GM19099 (cell line): ENCODE measurements around the gene CBX1.
A peak's percentile ranks its signal among the peaks of the same experiment; 100 is the strongest.

Experiments used
- POLR2A ChIP-seq: IDR thresholded peaks from 3 replicates; pipeline ENCODE4 v1.6.1; 2011; ENCODE audit warnings: low read depth; ENCODE audit not compliant: insufficient read length; ENCODE audit errors: extremely low read depth

CBX1 gene

DNA sequence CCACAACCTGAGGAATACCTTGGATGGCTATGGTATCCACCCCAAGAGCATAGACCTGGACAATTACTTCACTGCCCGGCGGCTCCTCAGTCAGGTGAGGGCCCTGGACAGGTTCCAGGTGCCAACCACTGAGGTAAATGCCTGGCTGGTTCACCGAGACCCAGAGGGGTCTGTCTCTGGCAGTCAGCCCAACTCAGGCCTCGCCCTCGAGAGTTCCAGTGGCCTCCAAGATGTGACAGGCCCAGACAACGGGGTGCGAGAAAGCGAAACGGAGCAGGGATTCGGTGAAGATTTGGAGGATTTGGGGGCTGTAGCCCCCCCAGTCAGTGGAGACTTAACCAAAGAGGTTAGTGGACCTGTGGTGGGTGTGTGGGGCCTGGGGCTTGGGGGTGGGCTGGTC is 50.0 kb downstream of the CBX1 start:
- no peak for TF ChIP-seq POLR2A

DNA sequence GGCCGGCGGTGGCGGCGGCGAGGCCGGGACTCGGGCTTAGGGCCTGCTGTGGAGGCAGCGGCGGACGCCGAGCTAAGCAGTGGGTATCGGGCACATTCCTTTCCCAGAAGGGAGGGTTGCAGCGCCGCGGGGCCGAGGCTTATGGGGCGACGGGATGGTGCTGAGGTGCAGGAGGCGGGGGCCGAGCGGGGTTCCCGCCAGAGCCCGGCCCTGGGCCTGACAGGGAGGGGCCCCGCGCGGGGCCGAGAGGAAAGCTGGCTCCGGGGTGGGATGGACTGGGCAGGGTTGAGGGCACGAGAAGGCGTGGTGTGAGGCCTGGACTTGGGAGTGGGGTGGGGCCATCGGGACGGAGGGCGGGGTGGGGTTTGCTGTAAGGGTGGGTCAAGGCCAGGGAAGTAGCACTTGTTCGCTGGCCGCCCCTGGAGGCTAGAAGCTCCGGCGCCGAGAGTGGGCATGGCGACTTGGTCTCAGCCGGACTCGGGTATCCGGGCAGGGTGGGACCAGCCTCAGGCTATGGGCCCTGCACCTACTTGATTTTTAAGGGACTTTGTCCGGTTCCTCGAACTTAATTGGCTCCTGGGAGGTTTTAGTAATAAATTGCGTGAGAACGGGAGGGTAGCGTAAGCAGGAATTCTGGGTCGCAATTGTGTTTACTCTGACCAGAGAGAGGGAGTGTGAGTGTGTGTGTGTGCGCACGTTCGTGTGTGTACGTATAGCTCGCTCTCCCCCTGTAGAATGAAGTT is 52.7 kb downstream of the CBX1 start:
- peak; percentile 84 for TF ChIP-seq POLR2A

DNA sequence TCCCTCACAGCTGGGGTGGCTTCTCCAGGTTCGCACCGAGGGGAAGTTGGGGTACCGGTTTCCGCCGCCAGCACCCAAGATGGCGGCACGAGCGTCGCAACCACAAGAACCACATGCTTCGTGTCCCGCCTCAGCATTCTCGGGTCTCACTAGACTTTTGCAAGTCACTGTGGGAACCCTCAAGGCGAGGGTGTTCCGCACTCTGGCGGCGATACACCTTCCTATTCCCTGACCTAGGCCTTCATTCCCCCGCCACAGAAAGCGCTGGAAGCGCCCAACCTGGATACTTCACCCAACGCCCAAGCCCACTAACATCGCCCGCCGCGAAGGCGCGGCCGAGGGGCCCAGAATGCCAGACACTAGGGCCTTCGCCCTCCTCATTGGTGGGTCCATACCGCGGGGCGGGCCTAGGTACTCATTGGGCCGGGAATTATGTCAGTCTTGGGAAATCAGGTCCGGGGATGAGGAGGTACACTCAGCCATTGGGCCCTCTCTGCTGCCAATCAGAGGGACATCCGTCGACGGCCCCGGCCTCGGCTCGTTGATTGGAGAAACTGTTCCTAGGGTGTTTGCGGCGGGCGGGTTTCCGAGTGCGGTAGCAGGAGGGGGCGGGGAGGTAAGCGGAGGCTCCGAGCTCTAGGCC is 53.4 kb downstream of the CBX1 start, which contains the start of gene NFE2L1:
Gene NFE2L1 (plus strand): TSS at position 619 of the 643 bp plus-strand sequence. CDS start 2,760 bp downstream, outside the sequence.
- peak; percentile 93 for TF ChIP-seq POLR2A

DNA sequence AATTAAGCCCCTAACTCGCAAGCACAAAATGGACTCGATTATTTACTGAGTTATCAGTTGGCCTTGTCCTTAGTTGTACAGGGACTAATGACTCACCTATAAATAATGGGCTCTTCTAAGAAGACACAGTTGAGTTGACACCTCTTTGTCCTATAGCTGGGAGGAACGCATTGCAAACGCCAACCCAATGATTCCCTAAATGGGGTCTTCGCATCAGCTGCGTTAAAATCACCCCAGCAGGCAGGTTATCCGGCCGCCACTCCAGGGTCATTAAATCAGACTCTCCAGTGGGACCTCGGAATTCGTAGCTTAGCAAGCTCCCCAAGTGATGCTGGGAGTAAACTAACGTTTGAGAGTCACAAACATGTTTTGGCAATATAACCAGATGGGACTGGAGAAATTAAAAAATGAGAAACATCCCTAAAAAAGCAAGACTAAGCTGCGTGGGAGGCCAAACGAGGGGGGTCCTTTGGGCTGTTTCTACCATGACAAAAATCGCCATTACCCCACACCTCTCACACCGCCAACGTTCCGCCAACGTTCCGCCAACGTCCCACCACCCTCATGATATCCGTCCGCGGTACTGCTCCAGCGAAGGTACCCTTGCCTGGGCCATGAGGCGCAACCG is 54.1 kb downstream of the CBX1 start:
- no peak for TF ChIP-seq POLR2A

DNA sequence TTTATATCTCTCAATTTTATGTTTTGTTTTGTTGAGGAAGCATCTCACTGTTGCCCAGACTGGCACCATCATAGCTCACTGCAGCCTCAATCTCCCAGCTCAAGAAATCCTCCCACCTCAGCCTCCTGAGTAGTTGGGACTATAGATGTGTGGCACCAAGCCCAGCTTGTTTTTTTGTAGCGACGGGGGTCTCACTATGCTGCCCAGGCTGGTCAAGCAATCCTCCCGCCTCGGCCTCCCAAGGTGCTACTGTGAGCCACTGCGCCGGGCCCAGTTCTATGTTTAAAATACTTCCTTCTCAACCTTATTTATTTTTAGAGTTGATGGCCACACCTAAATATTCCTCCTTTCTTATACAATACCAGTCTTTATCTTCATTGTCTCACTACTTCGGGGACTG is 55.0 kb downstream of the CBX1 start:
- TF ChIP-seq POLR2A: no peak

DNA sequence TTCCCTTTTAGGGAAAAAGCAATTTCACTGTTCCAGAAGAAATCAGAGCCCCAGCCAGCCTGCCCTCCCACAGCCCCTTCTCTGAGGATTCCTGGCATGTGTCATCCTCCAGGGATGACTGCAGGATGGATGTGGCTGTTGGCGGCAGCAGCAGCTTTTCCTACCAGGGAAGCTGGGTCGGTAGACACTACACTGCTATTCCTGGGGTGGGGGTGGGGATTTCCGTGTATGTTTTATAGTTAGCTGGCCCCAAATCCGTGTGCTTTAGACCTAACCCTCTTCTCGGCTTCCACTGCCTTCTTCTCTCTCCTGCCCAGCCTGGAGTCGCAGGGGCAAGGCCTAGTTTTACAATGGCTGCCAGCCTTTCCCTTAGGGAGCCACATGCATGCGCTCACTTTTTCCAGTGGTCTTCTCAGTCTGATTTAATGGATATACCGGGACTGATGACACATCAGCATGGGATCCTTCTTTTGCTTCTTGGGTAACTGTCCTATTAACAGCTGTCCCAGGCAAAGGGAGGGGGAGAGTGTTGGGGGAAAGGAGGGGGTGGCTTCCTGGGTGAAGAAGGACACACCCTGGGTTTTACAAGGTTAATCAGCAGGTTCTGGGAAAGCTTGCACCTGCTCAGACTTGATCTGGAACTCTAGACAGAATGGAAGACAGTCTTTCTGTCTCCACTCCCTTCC is 55.8 kb downstream of the CBX1 start:
- TF ChIP-seq POLR2A: no peak

DNA sequence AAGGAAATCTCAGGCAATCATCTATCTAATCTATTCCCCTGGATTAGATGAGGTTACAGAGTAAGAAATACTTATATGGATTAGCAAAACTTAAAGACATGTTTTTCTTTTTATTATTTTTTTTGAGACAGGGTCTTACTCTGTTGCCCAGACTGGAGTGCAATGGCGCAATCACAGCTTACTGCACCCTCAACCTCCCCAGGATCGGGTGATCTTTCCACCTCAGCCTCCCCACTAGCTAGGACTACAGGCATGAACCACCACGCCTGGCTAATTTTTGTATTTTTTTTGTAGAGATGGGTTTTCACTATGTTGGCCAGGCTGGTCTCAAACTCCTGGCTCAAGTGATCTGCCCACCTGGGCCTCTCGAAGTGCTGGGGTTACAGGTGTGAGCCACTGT is 56.4 kb downstream of the CBX1 start:
- TF ChIP-seq POLR2A: no peak

DNA sequence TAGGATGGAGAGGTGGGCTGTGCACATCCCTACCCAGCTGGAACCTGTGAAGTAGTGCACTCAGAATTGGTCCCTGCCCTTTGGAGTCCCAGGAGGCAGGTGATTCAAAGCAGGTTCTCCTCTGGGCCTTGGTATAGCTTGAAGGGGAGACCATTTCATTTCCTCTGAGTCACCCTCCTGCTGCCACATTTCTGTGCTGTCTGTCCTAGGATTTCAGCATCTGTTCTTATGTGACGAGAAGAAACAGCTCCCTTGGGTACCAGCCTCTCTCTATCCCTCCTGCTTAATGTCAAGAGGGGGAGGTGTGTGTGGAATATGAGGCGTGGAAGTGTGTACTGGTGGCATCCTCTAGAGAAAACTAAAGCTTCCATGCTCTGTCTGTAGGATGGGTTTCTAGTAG is 58.1 kb downstream of the CBX1 start:
- no peak for TF ChIP-seq POLR2A

DNA sequence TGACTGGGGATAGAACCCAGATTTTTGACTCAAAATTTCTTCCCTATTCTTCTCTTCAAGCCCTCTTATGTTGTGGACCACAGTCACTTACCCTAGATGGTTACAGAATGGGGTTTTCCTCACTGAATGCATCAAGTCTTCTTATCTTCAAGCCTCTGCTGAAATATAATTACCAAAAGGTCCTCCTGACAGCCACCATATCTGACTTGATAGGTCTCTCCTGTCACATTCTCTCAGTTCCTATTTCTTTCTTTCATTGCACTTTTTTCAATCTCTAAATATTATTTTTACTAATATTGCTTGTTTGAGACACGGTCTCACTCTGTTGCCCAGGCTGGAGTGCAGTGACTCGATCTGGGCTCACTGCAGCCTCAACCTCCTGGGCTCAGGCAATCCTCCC is 62.6 kb downstream of the CBX1 start:
- TF ChIP-seq POLR2A: no peak

DNA sequence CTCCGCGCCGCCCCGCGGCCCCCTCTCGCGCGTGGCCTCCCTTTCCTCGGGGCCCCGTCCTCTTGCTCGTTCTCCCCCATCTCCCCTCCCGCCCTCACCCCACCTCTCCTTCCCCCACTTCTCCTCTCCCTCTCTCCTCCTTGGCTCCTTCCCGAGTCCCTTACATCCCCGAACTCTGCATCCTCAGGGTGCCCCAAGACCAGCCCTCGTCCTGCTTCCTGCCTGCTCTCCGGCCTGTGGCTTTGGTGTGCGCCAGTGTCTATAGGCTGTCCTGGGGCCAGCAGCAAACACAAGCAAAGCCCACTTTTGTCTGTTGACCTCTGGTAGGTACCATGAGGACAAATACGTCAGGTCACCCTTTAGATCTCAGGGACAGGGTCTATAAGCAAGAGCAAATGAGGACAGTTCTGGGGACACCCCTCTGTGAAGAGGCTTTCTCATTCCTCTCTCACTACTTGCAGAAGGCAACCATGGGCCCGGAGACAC is 63.4 kb downstream of the CBX1 start:
- TF ChIP-seq POLR2A: no peak

DNA sequence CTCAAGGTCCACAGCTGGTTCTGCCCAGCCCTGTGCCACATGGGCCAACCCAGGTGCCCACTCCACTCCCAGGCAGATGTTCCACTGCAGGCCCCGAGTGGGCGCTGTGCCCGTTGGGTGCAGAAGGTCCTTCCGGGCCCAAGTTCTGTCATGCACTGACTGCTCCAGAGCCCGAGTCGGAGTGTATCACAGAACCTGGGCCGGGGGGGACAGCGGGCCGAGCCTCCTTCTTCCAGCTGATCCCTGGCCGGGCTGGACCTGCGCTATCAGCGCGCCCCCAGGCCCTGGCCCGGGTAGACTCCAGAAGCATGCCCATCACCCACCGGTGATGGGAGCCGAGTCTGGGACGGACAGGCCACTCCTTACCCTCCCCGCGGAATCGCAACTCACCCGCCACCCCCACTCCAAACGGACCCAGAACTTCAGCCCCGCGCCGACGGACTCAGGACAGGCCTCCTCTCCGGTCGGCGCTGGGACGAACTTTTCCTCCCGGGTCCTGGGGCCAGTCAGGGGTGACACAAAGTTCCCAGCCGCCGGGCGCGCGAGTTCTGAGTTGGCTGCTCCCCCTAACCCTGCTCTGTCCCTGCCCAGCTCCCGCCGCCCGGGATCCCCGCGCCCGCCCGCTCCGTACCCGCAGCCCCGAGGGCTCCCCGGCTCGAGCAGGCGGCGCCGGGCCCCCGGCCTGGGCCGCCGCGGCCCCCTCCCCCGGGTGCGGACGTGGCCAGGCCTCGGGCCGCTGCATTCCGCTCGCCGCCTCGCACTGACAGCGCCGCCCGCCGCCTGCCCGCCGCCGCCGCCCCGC is 64.0 kb downstream of the CBX1 start, which contains the start of gene COPZ2:
Gene COPZ2 (minus strand): TSS at position 762 of the 802 bp plus-strand sequence. CDS start 20 bp downstream, at position 742.
- peak; percentile 20 for TF ChIP-seq POLR2A

DNA sequence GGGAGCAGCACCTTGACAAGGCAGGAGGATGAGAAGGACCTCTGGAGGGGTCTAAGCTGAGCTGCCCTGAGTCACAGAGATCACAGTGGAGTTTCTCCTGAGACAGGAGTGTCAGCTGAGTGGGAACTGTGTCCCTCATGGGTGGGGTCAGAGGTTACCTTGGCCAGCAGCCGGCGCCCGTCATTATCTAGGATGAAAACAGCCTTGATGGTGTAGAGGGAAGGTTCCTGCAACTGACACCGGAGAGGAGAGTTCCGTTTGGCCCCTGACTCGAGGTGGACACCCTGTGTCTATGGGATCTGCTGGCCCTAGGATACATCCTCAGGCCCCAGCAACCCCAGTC is 64.6 kb downstream of the CBX1 start:
- no peak for TF ChIP-seq POLR2A

DNA sequence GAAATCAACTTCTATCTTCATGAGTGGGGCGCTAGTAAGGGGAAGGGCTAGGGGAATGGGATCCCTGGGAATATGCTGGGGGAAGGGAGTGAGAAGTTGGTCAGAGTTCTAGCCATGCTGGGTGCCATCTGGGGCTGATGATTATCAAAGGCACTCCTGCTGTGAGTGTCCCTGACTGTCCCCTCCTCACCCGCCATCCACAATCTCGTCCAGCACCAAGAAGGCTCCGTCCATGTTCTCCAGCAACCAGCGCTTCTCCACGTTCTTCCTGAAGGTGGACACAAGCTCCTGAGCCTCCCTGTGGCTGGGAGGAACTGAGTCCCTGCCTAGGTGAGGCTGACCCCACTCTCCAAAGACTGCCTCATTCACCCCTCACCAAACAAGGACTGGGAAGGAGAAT is 69.3 kb downstream of the CBX1 start:
- no peak for TF ChIP-seq POLR2A

DNA sequence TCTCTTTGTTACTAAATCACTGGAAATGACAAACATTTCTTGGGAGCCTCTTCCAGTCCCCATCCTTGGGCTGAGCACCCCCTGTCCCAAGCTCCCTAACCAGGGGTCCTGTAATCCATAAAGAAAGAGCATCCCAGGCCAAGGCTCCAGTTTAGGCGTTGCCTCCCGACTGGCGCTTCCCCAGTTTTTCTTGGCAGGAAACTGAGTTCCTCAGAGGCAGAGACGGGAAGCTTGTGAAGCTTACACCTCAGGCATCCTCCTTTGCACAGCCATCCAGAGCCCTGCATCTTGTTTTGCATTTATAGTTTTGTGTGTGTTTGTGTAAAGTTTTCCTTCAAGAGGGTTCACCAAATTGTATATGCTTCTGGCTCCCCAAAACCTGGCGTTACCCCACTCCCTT is 70.7 kb downstream of the CBX1 start:
- TF ChIP-seq POLR2A: no peak

DNA sequence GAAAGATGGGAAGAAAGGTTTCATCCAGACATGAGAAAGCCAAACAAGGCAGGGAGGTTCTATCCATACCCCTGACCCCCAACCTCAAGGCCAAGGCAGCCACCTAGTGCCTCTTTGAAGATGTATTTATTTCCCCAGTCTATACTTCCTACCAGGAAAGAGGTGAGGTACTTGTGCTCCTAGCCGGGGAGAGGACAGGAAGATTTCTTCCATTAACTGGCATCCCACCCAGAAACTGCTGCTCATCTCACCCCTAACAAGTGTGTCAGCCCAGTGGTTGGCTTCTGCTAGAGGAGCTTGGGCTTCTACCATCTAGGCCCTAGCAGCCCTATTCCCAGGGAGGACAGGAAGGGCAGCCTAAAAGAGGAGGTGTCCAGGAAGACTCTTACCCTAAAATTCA is 72.5 kb downstream of the CBX1 start:
- no peak for TF ChIP-seq POLR2A

DNA sequence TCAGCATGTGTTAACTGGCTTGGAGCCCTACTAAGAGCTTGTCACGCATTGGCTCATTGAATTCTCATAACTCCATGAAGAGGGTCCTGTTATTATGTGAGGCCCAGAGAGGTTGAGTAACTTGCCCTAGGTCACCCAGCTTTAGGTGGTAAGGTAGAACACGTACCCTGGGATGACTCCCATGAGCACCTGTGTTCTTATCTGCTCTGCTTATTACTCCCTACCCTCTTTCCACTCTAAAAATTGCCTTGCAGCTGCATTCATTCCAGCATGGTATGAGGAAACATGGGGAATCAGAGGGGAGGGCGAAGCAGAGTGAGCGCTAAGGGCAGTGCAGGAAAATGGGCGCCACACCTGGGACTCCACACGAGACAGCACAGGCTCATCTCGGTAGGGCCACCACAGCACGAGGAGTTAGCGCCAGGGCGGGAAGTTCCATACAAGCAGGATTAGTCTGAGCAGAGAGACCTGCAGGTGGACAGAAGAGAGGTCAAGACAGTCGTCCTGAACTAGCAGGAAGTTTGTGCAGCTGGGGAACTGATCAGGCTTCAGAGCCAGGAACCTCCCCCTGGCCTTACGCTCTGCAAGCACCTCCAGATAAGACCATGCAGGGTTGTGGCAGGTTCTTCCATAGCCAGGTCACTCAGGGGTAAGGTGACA is 73.8 kb downstream of the CBX1 start:
- no peak for TF ChIP-seq POLR2A
